ENCODE data around the gene EMILIN1.
A peak's percentile ranks its signal among the peaks of the same experiment; 100 is the strongest.
"Not testable (repeated sequence)": the region's sequence is repeated elsewhere in the genome, so short reads cannot be mapped to it uniquely, and the experiment has no call there.

EMILIN1 gene

GRCh38 chr2:27054721-27055120, 23.7 kb upstream of the EMILIN1 start:
- DNase-seq: no peak

GRCh38 chr2:27057184-27057583, 21.2 kb upstream of the EMILIN1 start:
- no peak for DNase-seq

- no peak for DNase-seq
These were observed 20.2 kb upstream of the EMILIN1 start for GRCh38 chr2:27058210-27058609.

- no peak for DNase-seq
These were observed 19.1 kb upstream of the EMILIN1 start for GRCh38 chr2:27059141-27059820.

- DNase-seq: no peak
These were observed 18.1 kb upstream of the EMILIN1 start for GRCh38 chr2:27060323-27060722.

GRCh38 chr2:27065128-27065527, 13.3 kb upstream of the EMILIN1 start:
- no peak for DNase-seq

- no peak for DNase-seq
These were observed 11.0 kb upstream of the EMILIN1 start for GRCh38 chr2:27067385-27067784.

- DNase-seq: no peak
These were observed 9.0 kb upstream of the EMILIN1 start for GRCh38 chr2:27069436-27069835.

- no peak for DNase-seq
These were observed 8.3 kb upstream of the EMILIN1 start for GRCh38 chr2:27069961-27070618.

GRCh38 chr2:27070653-27071276, 7.7 kb upstream of the EMILIN1 start:
- no peak for DNase-seq

- peak; percentile 91 for DNase-seq
These were observed 7.0 kb upstream of the EMILIN1 start, which contains the start of gene OST4 for GRCh38 chr2:27071277-27071989. OST4 (minus strand) TSS chr2:27071654.

GRCh38 chr2:27071990-27072830, 6.2 kb upstream of the EMILIN1 start:
- DNase-seq: no peak

- no peak for DNase-seq
These were observed 5.5 kb upstream of the EMILIN1 start for GRCh38 chr2:27072920-27073319.

GRCh38 chr2:27073782-27074181, 4.6 kb upstream of the EMILIN1 start:
- DNase-seq: no peak

GRCh38 chr2:27074738-27075565, 3.5 kb upstream of the EMILIN1 start:
- DNase-seq: peak; percentile 60

GRCh38 chr2:27075566-27075871, 2.9 kb upstream of the EMILIN1 start:
- DNase-seq: not testable (repeated sequence)

- no peak for DNase-seq
These were observed 2.1 kb upstream of the EMILIN1 start for GRCh38 chr2:27076323-27076722.

- DNase-seq: no peak
These were observed 1.2 kb upstream of the EMILIN1 start for GRCh38 chr2:27077231-27077630.

- no peak for DNase-seq
These were observed 1.1 kb downstream of the EMILIN1 start for GRCh38 chr2:27079233-27080139.

GRCh38 chr2:27080140-27080469, 1.7 kb downstream of the EMILIN1 start:
- no peak for DNase-seq

GRCh38 chr2:27080603-27080936, 2.2 kb downstream of the EMILIN1 start:
- no peak for DNase-seq
